Measurements from ENCODE around the gene HECA.
"Not testable (repeated sequence)": the region's sequence is repeated elsewhere in the genome, so short reads cannot be mapped to it uniquely, and the experiment has no call there.

Gene HECA, protein sequence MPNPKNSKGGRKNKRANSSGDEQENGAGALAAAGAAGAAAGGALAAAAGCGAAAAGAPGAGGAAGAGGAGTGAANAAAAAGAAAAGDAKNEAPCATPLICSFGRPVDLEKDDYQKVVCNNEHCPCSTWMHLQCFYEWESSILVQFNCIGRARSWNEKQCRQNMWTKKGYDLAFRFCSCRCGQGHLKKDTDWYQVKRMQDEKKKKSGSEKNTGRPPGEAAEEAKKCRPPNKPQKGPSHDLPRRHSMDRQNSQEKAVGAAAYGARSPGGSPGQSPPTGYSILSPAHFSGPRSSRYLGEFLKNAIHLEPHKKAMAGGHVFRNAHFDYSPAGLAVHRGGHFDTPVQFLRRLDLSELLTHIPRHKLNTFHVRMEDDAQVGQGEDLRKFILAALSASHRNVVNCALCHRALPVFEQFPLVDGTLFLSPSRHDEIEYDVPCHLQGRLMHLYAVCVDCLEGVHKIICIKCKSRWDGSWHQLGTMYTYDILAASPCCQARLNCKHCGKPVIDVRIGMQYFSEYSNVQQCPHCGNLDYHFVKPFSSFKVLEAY

DNA sequence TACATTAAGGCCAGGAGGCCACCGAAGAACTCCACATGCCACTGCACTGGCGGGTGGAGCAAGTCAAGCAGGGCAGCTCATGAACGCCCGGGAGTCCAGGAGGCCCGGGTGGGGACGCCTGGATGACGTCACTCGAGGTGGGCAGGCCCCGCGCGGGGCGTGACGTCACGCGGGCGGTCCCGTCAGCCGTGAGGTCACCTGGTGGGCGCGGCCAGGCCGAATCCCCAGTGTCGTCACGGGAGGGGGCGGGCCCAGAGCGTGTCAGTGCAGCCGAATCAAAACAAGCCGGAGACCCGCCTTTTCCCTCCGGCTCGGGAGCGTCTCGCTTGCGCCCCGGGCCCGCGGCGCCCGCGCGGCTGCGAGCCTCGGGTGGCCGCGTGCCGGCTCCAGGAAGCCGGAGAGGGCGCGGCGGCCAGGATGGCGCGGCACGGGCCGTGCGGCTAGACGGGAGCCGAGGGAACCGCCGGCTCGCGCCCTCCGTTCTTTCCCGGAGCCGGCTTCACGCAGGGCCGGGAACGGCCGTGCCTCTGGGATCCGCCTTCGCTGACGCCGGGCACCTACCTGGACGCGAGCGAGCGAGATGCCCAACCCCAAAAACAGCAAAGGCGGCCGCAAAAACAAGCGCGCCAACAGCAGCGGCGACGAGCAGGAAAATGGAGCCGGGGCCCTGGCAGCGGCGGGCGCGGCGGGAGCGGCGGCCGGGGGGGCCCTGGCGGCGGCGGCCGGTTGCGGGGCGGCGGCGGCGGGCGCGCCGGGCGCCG is at the start of gene HECA:
Gene HECA (plus strand): TSS at position 264 of the 761 bp plus-strand sequence. CDS start 317 bp downstream, at position 581.
- peak; percentile 99 for DNase-seq (ENCODE audit: low read depth)

DNA sequence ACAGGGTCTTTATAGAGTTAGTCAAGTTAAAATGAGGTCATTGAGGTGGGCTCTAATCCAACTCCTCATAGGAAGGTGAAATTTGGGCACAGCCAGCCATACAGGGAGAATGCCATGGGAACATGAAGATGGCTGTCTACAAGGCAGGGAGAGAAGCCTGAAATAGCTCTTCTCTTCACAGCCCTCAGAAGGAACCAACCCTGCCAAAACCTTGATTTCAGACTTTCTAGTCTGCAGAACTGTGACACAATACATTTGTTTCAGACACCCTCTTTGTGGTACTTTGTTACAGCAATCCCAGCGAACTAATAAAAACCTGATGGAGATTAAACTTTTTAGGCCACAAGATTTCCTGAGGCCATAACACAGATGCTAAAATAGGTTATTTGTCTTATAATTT is 43.1 kb upstream of the HECA start:
- DNase-seq (ENCODE audit: low read depth): no peak

DNA sequence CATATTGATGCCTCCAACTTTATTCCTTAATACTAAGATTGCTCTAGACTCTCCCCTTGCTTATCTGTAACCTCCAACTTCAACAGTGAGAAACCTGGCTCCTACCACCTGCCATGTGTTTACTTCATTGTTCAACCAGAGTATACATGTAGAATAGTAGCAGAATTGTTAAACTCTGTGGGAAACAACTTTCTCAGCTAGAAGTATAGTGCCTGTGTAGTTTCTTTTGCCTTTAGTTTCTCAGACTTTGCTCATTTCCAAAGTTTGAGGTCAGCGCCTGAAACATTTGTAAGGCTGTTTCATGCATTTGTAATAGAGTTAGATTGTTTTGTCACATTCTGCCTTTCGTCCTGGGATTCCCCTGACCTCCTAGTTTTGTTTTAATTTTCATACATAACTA is 34.9 kb upstream of the HECA start:
- DNase-seq (ENCODE audit: low read depth): no peak

DNA sequence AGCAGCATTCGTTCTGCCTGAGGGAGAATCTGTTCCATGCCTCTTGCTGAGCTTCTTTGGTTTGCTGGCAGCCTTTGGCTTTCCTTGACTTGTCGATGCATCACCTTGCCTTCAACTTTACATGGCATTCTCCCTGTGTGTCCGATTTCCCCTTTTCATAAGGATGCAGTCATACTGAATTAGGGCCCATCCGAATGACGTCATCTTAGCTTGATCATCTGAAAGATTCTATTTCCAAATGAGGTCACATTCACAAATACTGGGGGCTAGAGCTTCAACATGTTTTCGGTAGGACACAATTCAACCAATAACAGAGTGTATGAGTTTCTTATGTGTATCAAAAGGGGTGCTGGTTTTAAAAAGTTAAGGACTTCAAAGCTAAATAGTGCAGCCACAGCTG is 27.8 kb upstream of the HECA start:
- DNase-seq (ENCODE audit: low read depth): no peak

DNA sequence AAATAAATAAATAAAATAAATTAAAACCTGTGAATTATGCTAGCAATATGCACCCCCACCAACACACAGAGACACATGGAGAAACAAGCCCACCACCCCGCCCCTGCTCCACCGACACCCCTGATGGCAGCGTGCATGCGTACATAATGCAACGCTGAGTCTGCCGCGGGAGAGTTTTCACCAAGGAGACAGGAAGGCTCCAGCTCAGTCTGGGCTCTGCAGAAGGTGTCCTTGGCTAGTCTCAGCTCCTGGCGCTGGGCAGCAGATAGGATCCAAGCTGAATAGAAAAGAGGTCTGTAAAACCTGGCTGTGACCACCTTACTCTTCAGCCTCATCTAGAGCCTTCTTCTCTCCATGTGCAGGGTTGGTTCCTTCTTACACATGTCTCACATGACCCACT is 26.5 kb upstream of the HECA start:
- DNase-seq (ENCODE audit: low read depth): no peak

DNA sequence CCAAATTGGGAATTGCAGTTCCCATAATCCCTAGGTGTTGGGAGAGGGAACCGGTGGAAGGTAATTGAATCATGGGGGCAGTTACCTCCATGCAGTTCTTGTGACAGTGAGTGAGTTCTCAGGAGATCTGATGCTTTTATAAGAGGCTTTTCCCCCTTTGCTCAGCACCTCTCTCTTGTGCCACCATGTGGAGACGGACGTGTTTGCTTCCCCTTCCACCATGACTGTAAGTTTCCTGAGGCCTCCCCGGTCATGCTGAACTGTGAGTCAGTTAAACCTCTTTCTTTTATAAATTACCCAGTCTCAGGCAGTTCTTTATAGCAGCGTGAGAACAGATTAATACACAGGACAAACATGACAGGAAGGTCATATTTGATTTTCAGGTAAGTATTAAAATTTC is 25.3 kb upstream of the HECA start:
- DNase-seq (ENCODE audit: low read depth): no peak

DNA sequence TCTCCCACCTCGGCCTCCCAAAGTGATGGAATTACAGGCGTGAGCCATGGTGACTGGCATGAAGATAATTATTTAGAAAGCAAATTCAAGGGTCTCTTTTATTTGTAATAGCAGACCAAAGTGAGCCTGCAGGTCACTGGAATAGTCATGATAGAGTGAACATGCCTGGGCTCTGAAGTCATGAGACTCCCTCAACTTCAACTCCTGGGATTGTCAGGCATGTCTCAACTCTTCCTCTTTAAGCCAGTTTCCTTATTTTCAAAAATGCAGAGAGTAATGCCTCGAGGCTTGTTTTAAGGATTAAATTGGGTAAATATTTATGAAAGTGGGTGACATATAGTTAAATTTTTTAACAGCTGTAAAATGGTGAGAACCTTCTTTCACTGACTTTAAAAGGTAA is 22.7 kb upstream of the HECA start:
- DNase-seq (ENCODE audit: low read depth): no peak

DNA sequence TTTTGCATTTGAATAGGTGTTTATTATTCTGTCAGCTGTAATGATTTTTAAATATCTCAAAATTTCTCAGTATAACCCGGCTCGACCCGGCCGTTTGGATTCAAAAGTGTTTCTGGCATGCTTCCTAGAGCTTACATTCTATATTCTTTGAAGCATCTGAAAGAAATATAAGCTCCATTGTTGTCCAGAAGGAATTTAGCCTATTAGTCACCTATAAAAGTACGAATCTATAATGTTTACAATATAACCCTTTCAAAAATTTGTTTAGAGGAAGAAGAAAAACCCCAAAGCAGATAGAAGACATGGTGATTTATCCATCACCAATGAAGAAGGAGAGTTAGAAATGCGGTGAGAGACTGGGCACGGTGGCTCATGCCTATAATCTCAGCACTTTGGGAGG is 22.3 kb upstream of the HECA start:
- no peak for DNase-seq (ENCODE audit: low read depth)

DNA sequence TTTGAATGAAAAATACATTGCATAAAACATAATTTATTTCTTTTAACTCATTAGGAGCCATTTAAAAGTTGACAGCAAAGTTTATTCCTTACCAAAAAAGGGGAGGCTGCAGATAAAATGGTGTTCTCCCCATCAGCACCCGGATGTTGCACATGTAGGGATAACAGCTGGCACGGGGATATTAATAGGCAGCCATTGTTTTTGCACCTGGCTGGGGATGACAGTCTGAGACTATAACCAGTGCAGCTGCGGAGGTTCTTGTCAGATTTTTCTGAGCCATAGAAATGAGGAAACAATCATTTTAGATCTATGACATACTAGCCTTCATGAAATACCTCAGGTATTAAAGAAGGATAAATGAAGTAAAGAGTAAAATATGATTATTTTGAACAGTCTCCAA is 20.1 kb upstream of the HECA start:
- no peak for DNase-seq (ENCODE audit: low read depth)

DNA sequence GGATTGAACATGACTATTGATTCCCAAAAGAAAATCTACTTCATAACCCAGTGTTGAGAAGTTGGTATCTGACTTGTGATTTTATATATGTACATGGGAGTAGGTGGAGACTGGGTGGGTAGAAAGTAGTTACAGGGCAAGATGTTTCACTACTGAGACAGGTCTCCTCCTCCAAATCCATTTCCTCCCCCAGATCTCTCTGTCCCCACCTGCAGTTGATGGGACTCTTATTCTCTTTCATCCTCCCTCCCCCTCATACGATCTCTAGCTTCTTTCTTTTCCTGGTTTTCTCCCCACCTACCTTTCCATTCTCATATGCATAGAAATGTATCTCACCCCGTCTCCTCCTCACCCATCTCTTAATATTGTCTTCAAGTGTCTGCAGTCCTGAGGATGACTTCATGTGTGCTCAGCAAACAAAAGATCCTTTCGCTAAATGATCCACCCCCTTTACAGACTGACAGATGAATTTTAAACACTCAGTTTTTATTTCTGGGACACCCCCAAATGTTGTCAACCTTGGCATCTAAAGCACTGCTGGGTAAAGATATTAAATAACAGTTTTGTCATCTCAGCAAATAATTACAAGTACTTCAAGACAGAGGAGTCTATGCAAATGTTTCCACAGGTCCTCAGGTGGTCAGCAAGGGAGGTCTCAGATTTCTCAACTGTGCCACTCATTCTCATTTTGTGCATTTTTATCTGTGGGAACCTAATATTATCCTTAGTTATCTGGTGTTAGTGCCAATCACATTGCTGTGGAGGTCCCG is 18.7 kb upstream of the HECA start:
- no peak for DNase-seq (ENCODE audit: low read depth)

DNA sequence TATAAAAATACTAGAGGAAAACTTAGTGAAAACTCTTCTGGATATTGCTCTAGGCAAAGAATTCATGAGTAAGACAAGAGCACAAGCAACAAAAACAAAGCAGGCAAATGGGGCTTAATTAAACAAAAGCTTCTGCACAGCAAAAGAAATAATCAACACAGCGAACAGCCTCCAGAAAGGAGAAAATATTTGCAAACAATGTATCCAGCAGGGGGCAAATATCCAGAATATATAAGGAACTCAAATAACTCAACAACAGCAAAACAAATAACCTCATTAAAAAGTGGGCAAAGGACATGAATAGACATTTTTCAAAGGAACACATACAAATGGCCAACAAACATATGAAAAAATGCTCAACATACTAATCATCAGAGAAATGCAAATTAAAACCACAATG is 17.1 kb upstream of the HECA start:
- DNase-seq (ENCODE audit: low read depth): no peak

DNA sequence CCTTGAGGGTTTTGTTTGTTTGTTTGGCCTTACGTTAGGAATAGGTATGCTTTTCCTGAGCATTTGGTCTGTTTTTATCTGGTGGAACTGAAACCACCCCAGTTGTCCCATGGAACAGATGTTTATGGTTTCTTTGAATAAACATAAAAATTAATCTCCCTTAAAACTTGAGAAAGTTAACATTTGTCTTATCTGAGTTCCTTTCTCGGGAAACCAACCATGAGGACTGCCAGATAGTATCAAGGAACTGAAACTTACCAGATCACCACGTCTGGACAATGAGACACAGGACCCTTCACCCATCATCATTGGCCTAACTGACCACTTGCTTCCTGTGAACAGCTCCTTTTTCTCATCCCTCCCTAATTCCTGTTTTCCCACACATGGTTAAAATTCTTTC is 15.3 kb upstream of the HECA start:
- DNase-seq (ENCODE audit: low read depth): no peak

DNA sequence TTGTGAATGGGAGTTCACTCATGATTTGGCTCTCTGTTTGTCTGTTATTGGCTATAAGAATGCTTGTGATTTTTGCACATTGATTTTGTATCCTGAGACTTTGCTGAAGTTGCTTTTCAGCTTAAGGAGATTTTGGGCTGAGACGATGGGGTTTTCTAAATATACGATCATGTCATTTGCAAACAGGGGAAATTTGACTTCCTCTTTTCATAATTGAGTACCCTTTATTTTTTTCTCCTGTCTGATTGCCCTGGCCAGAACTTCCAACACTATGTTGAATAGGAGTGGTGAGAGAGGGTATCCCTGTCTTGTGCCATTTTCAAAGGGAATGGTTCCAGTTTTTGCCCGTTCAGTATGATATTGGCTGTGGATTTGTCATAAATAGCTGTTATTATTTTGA is 12.1 kb upstream of the HECA start:
- DNase-seq (ENCODE audit: low read depth): not testable (repeated sequence)

DNA sequence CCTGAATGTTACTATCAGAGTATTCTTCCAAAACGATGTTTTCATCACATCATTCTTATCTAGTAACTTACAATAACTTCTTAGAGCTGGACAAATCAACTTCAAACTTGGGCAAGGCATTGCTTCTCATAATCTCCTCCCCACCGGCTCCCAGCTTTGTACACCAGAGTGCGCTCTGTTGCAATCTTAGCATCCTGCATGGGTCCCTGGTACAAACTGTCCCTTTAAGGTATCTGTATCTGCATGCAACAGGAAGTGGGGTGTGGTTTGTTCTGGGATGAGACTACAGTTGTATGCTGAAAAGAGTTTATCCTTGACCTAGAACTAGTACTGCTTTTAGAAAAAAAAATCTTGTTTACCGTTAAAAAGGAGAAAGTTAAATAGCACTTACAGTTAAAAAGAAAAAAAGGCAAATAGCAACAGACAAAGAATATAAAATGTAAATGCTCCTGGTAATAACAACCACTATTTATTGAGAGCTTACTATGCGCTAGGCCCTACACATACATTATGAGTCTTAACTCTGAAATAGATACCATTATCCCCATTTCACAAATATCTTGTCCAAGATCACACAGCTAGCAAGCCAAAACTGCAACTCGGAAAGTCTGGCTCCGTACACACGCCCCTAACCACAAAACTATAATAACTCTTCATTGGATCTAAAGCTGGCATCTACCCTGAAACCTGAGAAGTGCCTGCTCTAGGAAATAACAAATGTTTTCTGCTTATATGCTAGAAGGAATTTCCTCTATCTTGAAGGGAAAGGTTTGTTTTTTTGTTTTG is 9.8 kb upstream of the HECA start:
- peak; percentile 55 for DNase-seq (ENCODE audit: low read depth)

DNA sequence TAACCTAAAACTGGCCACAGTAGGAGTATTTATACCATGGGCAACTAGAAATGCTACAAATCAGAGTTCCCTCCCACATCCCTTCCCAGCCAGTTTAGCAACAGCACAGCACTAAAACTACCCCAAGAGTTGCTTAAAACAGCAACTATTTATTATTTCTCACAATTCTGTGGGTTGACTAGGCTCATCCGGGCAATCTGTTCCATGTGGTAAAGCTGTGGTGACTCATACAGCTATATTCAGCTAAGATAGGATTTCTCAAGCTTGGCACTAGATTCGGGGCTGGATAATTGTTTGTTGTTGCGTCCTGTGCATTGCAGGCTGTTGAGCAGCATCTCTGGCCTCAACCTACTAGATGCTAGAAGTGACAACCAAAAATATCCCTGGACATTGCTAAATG is 8.6 kb upstream of the HECA start:
- no peak for DNase-seq (ENCODE audit: low read depth)

DNA sequence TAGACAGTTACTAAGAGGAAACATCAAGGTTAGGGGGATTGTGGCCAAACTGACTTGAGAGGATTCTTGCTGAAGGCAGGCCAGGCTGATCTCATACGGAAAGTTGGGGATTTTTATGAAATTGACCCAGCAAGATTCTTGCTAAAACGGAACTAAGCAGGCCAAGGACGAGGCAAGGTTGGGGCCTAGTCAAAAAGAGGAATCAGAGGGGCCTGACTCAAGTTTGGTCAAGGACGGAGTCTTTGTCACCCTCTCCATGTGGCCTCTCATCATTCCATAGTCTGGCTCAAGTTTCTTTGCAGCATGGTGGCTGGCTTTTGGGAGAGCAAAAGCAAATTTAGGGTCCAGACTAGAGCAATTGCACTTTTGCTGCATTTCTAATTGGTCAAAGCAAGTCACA is 7.9 kb upstream of the HECA start:
- no peak for DNase-seq (ENCODE audit: low read depth)

DNA sequence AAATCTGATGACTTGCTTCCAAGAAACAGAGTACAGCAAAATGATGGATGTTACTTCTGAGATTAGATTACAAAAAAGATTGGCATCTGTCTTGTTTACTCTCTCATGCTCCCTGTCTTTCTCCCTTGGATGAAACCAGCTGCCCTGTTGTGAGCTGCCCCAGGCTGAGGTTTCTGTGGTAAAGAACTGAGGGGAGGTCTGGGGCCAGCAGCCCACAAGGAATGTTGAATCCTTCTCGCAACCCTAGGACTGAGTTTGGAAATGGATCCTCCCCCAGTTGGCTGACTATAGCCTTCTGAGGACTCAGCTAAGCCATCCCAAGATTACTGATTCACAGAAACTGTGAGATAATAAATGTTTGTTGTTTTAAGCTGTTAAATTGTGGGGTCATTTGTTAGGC is 5.6 kb upstream of the HECA start:
- DNase-seq (ENCODE audit: low read depth): no peak

DNA sequence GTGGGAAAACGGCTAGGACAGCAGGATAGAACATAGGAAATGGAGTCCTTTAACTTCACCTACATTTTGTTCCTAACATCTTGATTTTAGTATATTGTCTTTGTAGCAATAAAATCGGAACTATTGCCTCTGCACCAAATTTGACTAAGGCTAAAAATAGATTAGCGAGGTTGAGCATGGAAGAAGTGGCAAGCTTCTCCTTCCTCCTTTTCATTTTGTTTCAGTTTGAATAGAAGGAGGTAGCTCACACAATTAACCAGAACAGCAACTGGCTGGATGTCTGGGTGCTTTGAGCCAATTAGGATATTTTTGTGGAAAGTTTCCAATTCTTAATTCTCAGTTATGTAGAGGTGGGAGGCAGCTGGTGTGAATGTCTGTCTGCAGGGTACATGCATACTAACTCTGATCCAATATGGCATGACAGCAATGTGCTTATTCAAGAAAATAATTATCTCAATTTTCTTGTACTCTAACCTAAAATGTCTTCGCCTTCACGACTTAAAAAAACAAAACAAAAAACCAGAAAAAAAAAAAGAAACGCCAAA is 3.1 kb upstream of the HECA start:
- DNase-seq (ENCODE audit: low read depth): no peak

DNA sequence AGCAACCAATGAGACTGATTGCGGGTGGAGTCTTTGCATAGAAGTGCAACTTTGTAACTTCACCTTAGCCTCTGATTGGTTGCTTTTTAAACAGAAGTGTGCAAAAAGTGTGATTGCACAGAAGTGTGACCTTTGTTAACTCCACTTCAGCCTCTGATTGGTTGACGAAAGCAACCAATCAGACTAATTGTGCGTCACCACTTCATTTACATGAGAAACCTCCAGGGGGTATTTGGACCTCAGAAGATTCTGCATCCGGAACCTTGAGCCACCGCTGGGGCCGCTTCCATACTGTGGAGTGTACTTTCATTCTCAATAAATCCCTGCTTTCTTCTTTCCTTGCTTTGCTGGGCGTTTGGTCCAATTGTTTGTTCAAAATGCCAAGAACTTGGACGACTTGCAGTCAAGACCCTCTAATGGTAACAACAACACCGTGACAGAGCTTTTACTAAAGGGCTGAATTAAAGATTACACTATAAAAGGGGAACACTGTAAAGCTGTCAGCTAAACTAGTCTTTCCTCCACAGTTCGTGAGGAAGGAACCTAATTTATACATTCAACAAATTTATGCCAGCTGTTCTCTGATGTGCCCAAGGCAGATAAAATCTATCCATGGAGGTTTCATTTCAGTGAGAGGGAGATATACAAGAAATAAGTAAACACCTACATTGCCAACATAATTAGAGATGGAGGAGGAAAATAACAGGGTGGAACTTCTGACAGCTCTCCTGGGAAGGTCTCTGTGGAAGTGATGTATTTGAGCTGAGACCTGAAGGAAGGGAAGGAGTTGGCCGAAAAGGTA is 1.4 kb upstream of the HECA start:
- no peak for DNase-seq (ENCODE audit: low read depth)

DNA sequence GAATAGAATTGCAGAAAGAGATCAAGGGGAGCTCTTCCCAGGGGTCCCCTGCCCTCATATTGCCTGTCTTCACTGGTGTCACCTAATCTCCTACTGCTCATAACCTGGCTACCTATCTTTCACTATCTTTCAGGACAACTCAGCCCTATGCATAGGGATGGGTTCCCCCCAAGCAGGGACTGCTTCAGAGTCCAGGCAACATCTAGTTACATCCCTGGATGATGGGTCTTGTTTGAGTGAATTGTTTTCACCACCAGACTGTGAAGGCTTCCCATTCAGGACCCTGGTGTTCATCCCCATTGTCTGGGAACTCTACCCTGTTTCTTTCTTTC is 850 bp upstream of the HECA start:
- no peak for DNase-seq (ENCODE audit: low read depth)

Data from stimulated activated CD8-positive, alpha-beta memory T cell treated with anti-CD3 and anti-CD28 coated beads, Interleukin-12 subunit alpha, Interleukin-12 subunit beta, amount 100 ng/mL, for 4 hours (primary cell).